GM23338 (cell line): ENCODE data around the gene TTC8. TPM values are rescaled to one million over a fixed set of nuclear protein-coding genes. Genes with fewer than 3 reads are reported as not detected.

Source experiments
- ATAC-seq: fragments of 200-7000 bp; cut with Tn5 transposase; 3 replicates; pipeline ENCODE4 v1.9.1; 2020
- DNase-seq: peaks from one replicate; pipeline ENCODE4 v3.0.0-alpha.2; 2015; ENCODE audit warnings: low spot score
- H2AFZ ChIP-seq: fragments of 200-600 bp; sonication (generic); 2 replicates; pipeline ENCODE4 v1.8.0; 2016; ENCODE audit warnings: antibody characterized with exemption, mild to moderate bottlenecking, moderate library complexity
- H3F3A ChIP-seq: fragments of 200-600 bp; sonication (generic); replicated peaks from 2 replicates; pipeline ENCODE4 v1.8.0; 2017; ENCODE audit warnings: antibody characterized with exemption, mixed run types, low read depth
- H3K27ac ChIP-seq: fragments of 200-600 bp; sonication (generic); 2 replicates; pipeline ENCODE4 v1.6.1; 2016; ENCODE audit warnings: low read depth
- H3K27me3 ChIP-seq: fragments of 200-600 bp; sonication (generic); 2 replicates; pipeline ENCODE4 v1.8.0; 2016; ENCODE audit warnings: mild to moderate bottlenecking, mixed run types, moderate library complexity; ENCODE audit not compliant: insufficient read depth
- H3K36me3 ChIP-seq: fragments of 200-600 bp; sonication (generic); 2 replicates; pipeline ENCODE4 v1.8.0; 2016; ENCODE audit warnings: mild to moderate bottlenecking; ENCODE audit not compliant: insufficient read depth
- H3K4me1 ChIP-seq: fragments of 200-600 bp; sonication (generic); 2 replicates; pipeline ENCODE4 v1.8.0; 2016; ENCODE audit warnings: mild to moderate bottlenecking, moderate library complexity; ENCODE audit not compliant: insufficient read depth
- H3K4me2 ChIP-seq: fragments of 200-600 bp; sonication (generic); 2 replicates; pipeline ENCODE4 v1.7.1; 2017; ENCODE audit warnings: mixed run types
- H3K4me3 ChIP-seq: fragments of 200-600 bp; sonication (generic); 2 replicates; pipeline ENCODE4 v1.6.1; 2016; ENCODE audit warnings: mixed run types
- H3K79me2 ChIP-seq: fragments of 200-600 bp; sonication (generic); replicated peaks from 2 replicates; pipeline ENCODE4 v1.8.0; 2017; ENCODE audit warnings: mild to moderate bottlenecking; ENCODE audit not compliant: insufficient read depth
- H3K9me2 ChIP-seq: fragments of 200-600 bp; sonication (generic); 2 replicates; pipeline ENCODE4 v1.8.0; 2017; ENCODE audit not compliant: insufficient read depth
- H4K20me1 ChIP-seq: fragments of 200-600 bp; sonication (generic); replicated peaks from 2 replicates; pipeline ENCODE4 v1.8.0; 2017; ENCODE audit warnings: mild to moderate bottlenecking; ENCODE audit not compliant: insufficient read depth
- H3K27ac Mint-ChIP-seq: 2 replicates; pipeline ENCODE4 v1.8.0; 2020; ENCODE audit warnings: inconsistent platforms, mild to moderate bottlenecking, moderate library complexity, mixed read lengths
- H3K27me3 Mint-ChIP-seq: 3 replicates; pipeline ENCODE4 v1.8.0; 2022; ENCODE audit warnings: low read depth, mild to moderate bottlenecking, moderate library complexity, mixed read lengths, inconsistent platforms; ENCODE audit not compliant: insufficient read depth, poor library complexity
- H3K36me3 Mint-ChIP-seq: 3 replicates; pipeline ENCODE4 v1.8.0; 2021; ENCODE audit warnings: low read depth, mild to moderate bottlenecking, inconsistent platforms, moderate library complexity, mixed read lengths
- H3K4me1 Mint-ChIP-seq: 3 replicates; pipeline ENCODE4 v1.8.0; 2020; ENCODE audit warnings: mild to moderate bottlenecking, inconsistent platforms, mixed read lengths
- H3K4me3 Mint-ChIP-seq: 3 replicates; pipeline ENCODE4 v1.8.0; 2021; ENCODE audit warnings: moderate library complexity, mild to moderate bottlenecking, inconsistent platforms, mixed read lengths
- H3K9me3 Mint-ChIP-seq: 3 replicates; pipeline ENCODE4 v1.8.0; 2020; ENCODE audit warnings: moderate library complexity, mild to moderate bottlenecking, inconsistent platforms, mixed read lengths
- CREB1 ChIP-seq: fragments of 250-450 bp; sonication (Bioruptor Pico); IDR thresholded peaks from 2 replicates; pipeline ENCODE4 v1.5.0; 2020; ENCODE audit warnings: low read depth, mild to moderate bottlenecking, moderate library complexity
- CTCF ChIP-seq, 2 experiments: fragments of 200-600 bp in 1 of 2; sonication (generic) in 1 of 2; conservative IDR thresholded peaks; 2 replicates each; pipeline versions ENCODE4 v1.5.1 to v1.6.1; 2016 to 2017; ENCODE audit warnings: antibody characterized with exemption in 2 of 2, low read depth in 2 of 2, mild to moderate bottlenecking in 2 of 2, moderate library complexity in 1 of 2
- ETS1 ChIP-seq: IDR thresholded peaks from 2 replicates; pipeline ENCODE4 v1.6.1; 2016; ENCODE audit warnings: antibody characterized with exemption
- EZH2 ChIP-seq: fragments of 200-600 bp; sonication (generic); IDR thresholded peaks from one replicate; pipeline ENCODE4 v1.8.0; 2017; ENCODE audit warnings: antibody characterized with exemption, mild to moderate bottlenecking, low read depth; ENCODE audit not compliant: unreplicated experiment
- EZH2phosphoT487 ChIP-seq: fragments of 200-600 bp; sonication (generic); IDR thresholded peaks from one replicate; pipeline ENCODE4 v1.8.1; 2018; ENCODE audit warnings: antibody characterized with exemption; ENCODE audit not compliant: unreplicated experiment
- JUNB ChIP-seq: IDR thresholded peaks from one replicate; pipeline ENCODE4 v1.6.1; 2016; ENCODE audit warnings: antibody characterized with exemption; ENCODE audit not compliant: unreplicated experiment
- NANOG ChIP-seq: IDR thresholded peaks from 2 replicates; pipeline ENCODE4 v1.6.1; 2016; ENCODE audit warnings: antibody characterized with exemption, borderline replicate concordance
- POLR2AphosphoS5 ChIP-seq: IDR thresholded peaks from 2 replicates; pipeline ENCODE4 v1.6.1; 2016; ENCODE audit warnings: antibody characterized with exemption, low read depth
- REST ChIP-seq: IDR thresholded peaks from one replicate; pipeline ENCODE4 v1.6.1; 2018; ENCODE audit warnings: antibody characterized with exemption; ENCODE audit not compliant: unreplicated experiment
- STAT1 ChIP-seq: IDR thresholded peaks from one replicate; pipeline ENCODE4 v1.6.1; 2016; ENCODE audit warnings: antibody characterized with exemption; ENCODE audit not compliant: unreplicated experiment
- ZNF114 ChIP-seq: fragments of 250-450 bp; sonication (Bioruptor Pico); IDR thresholded peaks from 2 replicates; pipeline ENCODE4 v1.5.0; 2020; ENCODE audit warnings: mild to moderate bottlenecking, moderate library complexity
- ZNF331 ChIP-seq: fragments of 250-450 bp; sonication (Bioruptor Pico); IDR thresholded peaks from 2 replicates; pipeline ENCODE4 v1.5.0; 2020; ENCODE audit warnings: low read depth, mild to moderate bottlenecking, moderate library complexity
- ZNF462 ChIP-seq: fragments of 250-450 bp; sonication (Bioruptor Pico); IDR thresholded peaks from 2 replicates; pipeline ENCODE4 v1.5.0; 2020; ENCODE audit warnings: mild to moderate bottlenecking, moderate library complexity
- polyA plus RNA-seq: library from polyadenylated mRNA; unstranded; fragments of >200 nt; fragmentation: Nextera tagmentation; extraction: Ambion mirVana; gene quantifications from 2 replicates; pipeline ENCODE4 v1.2.1, GENCODE V29; 2016
- total RNA-seq: library from RNA; depleted of rRNA; stranded (reverse); fragments of >200 nt; shearing (Covaris generic); gene quantifications from 2 replicates; pipeline ENCODE4 v1.2.3, GENCODE V29; 2014

Gene TTC8
- total and polyA plus RNA-seq, 2 experiments from 2014 or later: 7.5 to 10.5 TPM

DNA sequence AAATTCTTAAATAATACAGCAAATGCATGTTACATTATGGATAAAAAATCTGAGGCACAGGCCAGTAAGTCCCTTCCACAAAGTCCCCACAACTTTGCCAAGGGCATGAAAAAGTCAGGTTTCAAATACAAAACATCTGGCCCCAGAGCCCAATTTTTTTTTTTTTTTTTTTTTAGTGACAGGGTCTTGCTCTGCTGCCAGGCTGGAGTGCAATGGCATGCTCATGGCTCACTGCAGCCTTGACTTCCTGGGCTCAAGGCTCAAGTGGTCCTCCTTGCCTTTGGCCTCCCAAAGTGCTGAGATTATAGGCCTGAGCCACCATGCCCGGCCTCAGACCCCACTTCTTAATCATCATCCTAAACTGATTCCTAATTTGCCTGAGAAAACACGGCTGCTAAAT is 3.1 kb upstream of the TTC8 start:
- Mint-ChIP-seq H3K27me3 (no peaks in the 10 kb centered on the region), H3K36me3 (no peaks in the 10 kb centered on the region)
- ATAC-seq: no peak

More for the DNA sequence above, 3.1 kb upstream of the TTC8 start:
- H3K4me3 ChIP-seq: no peak overlapping the region
- H3K36me3 ChIP-seq: no peaks in the 10 kb centered on the region
- H3K27me3 ChIP-seq: no peaks in the 10 kb centered on the region
- no peak overlapping the region for H2AFZ ChIP-seq
- no peak overlapping the region for H3K27ac ChIP-seq
- Mint-ChIP-seq H3K4me3 (no peak overlapping the region), H3K4me1 (peaks cover 8% of the 10 kb centered on the region), H3K9me3 (no peaks in the 10 kb centered on the region), H3K27ac (no peak overlapping the region)
- H3K4me1 ChIP-seq: peaks cover 6% of the 10 kb centered on the region
- no peaks in the 10 kb centered on the region for H4K20me1 ChIP-seq
- no peak overlapping the region for H3K4me2 ChIP-seq
- H3F3A ChIP-seq: no peaks in the 10 kb centered on the region
- no peak for TF ChIP-seq CTCF (conservative IDR thresholded peaks at IDR 0.05; ENCODE audit: low read depth in 2 of 2)
- TF ChIP-seq ZNF331 (CRISPR knock-in tag): no peak
- TF ChIP-seq ETS1: no peak
- TF ChIP-seq JUNB: no peak
- TF ChIP-seq ZNF462 (CRISPR knock-in tag): no peak
- TF ChIP-seq POLR2AphosphoS5: no peak
- no peak for TF ChIP-seq EZH2
- no peak for TF ChIP-seq STAT1
- TF ChIP-seq CREB1 (CRISPR knock-in tag): no peak
- TF ChIP-seq ZNF114 (CRISPR knock-in tag): no peak
- no peak for TF ChIP-seq NANOG
- no peak for TF ChIP-seq REST
- TF ChIP-seq EZH2phosphoT487: no peak
- H3K9me2 ChIP-seq: no peaks in the 10 kb centered on the region
- H3K79me2 ChIP-seq: 0 out of 2 replicates have a peak, but pooled peaks cover 5% of the 10 kb centered on the region
- DNase-seq: no peak
